WERI-Rb-1 (cell line): ENCODE data around the gene CALML3.

Source experiments
- DNase-seq: peaks from one replicate; pipeline ENCODE4 v3.0.0-alpha.2; 2020
- H3K27ac ChIP-seq: fragments of 250-450 bp; sonication (Bioruptor Pico); 2 replicates; pipeline ENCODE4 v1.5.1; 2020; ENCODE audit warnings: mild to moderate bottlenecking, moderate library complexity
- H3K27me3 ChIP-seq: fragments of 250-450 bp; sonication (Bioruptor Pico); 2 replicates; pipeline ENCODE4 v1.5.1; 2021; ENCODE audit warnings: mild to moderate bottlenecking, low read depth, moderate library complexity; ENCODE audit not compliant: insufficient read depth, severe bottlenecking
- H3K36me3 ChIP-seq: fragments of 250-450 bp; sonication (Bioruptor Pico); 2 replicates; pipeline ENCODE4 v1.5.1; 2020; ENCODE audit warnings: mild to moderate bottlenecking, moderate library complexity
- H3K4me3 ChIP-seq: 2 replicates; pipeline ENCODE4 v1.5.1; 2011; ENCODE audit warnings: low read depth, mild to moderate bottlenecking, control low read depth, low read length
- H3K9me3 ChIP-seq: fragments of 250-450 bp; sonication (Bioruptor Pico); 2 replicates; pipeline ENCODE4 v1.5.1; 2021; ENCODE audit warnings: mild to moderate bottlenecking, moderate library complexity; ENCODE audit not compliant: severe bottlenecking
- TF ChIP-seq, protein P1 (sequence below): IDR thresholded peaks from 2 replicates; pipeline ENCODE4 v1.5.1; 2011; ENCODE audit warnings: low read depth, mild to moderate bottlenecking, control low read depth, inconsistent platforms, low read length

Gene CALML3

DNA sequence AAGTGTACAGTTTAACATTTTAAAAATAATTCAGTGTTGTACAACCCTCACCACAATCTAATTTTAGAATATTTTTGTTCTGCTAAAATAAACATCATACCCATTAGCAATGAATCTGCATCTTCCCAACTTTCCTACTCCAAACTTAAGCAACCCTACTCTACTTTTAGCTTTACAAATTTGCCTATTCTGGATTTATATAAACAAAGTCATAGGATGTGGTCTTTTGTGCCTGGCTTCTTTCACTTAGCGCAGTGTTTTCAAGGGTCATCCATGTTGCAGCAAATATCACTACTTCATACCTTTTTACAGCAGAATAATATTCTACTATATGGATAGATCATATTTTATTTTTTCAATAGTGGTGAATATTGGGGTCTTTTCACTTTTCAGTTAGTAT lies 18.9 kb downstream of the CALML3 start:
- no peaks in the 10 kb centered on the region for H3K36me3 ChIP-seq
- H3K9me3 ChIP-seq = no peaks in the 10 kb centered on the region
- no peak for DNase-seq
- TF ChIP-seq, protein P1, sequence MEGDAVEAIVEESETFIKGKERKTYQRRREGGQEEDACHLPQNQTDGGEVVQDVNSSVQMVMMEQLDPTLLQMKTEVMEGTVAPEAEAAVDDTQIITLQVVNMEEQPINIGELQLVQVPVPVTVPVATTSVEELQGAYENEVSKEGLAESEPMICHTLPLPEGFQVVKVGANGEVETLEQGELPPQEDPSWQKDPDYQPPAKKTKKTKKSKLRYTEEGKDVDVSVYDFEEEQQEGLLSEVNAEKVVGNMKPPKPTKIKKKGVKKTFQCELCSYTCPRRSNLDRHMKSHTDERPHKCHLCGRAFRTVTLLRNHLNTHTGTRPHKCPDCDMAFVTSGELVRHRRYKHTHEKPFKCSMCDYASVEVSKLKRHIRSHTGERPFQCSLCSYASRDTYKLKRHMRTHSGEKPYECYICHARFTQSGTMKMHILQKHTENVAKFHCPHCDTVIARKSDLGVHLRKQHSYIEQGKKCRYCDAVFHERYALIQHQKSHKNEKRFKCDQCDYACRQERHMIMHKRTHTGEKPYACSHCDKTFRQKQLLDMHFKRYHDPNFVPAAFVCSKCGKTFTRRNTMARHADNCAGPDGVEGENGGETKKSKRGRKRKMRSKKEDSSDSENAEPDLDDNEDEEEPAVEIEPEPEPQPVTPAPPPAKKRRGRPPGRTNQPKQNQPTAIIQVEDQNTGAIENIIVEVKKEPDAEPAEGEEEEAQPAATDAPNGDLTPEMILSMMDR = no peak
- no peak overlapping the region for H3K27ac ChIP-seq
- H3K4me3 ChIP-seq = no peak overlapping the region
- no peaks in the 10 kb centered on the region for H3K27me3 ChIP-seq

DNA sequence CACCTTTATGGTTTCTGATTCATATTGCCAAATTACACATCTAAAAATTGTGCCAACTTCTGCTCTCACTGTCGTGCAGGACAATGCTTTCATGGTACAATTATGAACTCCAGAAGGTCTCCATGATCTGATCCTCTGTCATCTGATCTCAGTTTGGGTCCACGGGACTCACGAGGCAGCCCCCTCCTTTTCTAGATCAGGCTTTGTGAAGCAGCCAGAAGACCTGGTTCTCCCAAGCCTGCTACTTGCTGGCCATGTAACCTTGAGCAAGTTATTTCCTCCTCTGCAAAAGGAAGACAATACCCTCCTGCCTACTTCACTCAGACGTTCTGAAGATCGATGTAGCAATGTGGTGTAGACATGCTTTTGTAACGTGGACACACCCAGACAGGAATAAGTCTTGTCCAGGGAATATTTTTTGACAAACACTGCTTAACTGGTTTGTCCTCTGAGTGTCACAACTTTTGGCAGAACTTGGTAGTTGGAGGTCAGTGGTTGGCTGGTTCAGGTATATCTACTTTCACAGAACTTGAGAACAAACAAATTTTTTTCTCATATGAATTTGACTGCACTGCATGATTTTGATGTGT lies 19.6 kb downstream of the CALML3 start:
- no peaks in the 10 kb centered on the region for H3K9me3 ChIP-seq
- H3K36me3 ChIP-seq = no peaks in the 10 kb centered on the region
- DNase-seq = no peak
- H3K27ac ChIP-seq = no peak overlapping the region
- H3K27me3 ChIP-seq = no peaks in the 10 kb centered on the region
- TF ChIP-seq, protein P1 = no peak
- no peak overlapping the region for H3K4me3 ChIP-seq

DNA sequence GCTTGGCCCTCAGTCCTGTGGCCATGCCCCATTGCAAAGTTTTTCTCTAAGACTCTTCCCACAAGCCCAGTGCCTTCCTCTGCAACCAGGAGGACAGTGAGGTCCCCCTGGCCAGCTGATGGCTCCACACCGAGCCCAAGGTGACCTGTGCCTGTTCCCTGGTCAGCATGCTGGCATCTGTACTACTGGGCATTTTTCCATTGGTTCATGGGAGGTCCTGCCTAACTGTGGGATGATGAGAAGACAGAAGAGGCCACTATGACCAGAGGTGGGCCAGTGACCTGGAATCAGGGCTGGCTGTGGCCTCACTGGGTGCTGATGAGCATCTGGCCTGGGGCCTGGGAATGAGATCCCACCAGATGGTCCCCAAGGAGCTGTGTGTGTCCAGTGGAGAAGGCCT lies 20.2 kb downstream of the CALML3 start:
- Histone ChIP-seq H3K9me3 (no peaks in the 10 kb centered on the region), H3K36me3 (no peaks in the 10 kb centered on the region), H3K4me3 (no peak overlapping the region), H3K27me3 (no peaks in the 10 kb centered on the region), H3K27ac (no peak overlapping the region)
- DNase-seq = no peak
- TF ChIP-seq, protein P1 = no peak

DNA sequence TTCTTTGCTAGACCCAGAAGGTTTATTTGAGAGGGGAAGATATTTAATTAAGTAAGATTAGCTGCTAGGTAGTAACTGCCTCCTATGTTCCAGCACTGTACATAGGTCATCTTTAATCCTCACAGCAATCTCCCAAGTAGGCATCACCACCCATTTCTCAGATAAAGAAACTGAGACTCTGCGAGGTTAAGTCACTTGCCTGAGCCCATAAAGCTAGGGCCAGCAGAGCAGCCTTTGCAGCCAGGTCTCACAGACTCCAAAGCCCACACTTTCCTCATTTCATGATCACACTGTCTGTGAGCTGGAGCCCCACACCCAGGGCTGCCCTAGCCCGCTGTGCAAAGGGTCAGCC lies 20.6 kb downstream of the CALML3 start:
- TF ChIP-seq, protein P1 = no peak
- no peaks in the 10 kb centered on the region for H3K36me3 ChIP-seq
- no peak for DNase-seq
- no peaks in the 10 kb centered on the region for H3K9me3 ChIP-seq
- H3K27ac ChIP-seq = no peak overlapping the region
- no peak overlapping the region for H3K4me3 ChIP-seq
- no peaks in the 10 kb centered on the region for H3K27me3 ChIP-seq

DNA sequence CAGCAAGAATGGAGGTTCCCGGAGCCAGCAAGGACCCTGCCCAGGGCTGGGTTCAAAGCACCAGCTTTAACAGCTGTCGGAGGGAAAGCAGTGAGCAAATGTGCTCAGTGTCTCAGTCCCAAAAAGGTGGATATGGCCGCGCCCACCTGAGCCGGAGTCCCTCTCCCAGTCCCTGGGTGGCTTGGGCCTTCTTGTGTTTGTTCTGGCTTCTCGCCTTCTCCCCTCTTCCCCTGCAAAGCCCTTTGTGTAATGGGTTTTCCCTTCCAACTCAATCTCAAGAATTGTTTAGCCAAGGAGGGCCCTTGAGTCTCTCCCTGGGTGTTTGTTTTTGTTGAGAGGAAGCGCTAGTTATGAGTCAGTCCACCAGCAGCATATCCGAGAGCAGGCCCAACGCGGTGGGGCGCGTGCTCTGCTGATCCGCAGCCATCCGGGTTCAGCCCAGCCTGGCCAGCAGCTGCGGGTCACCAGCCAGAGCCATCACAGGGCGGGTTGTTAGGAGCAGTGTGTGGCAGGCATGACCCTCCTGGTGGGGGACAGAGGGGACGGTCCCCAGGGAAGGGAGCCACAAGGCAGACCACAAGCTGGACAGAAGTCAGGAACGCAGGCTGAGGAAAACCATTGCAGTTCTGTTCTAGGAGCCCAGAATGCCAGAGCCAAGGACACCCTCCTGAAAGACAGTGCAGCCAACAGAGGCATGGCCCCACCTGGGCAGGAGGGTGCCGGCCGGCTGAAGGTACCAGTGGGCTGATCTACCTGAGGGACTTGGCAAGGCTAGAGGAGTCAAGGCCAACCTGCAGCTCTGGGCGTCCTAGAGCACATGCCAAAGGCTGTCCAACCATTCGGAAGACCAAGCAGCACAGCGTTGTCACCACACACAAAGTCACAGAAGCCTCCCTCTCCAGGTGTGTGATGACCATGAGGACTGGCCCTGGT lies 21.3 kb downstream of the CALML3 start:
- Histone ChIP-seq H3K27me3 (no peaks in the 10 kb centered on the region), H3K4me3 (no peak overlapping the region), H3K9me3 (no peaks in the 10 kb centered on the region), H3K27ac (no peak overlapping the region), H3K36me3 (no peaks in the 10 kb centered on the region)
- no peak for DNase-seq
- TF ChIP-seq, protein P1 = no peak
